CD14-positive monocyte (primary cell): Measurements from ENCODE around the gene GPC5. TPM values are rescaled to one million over a fixed set of nuclear protein-coding genes. Genes with fewer than 3 reads are reported as not detected.

Experiments
- DNase-seq, 3 donors: peaks; one replicate each; pipeline ENCODE4 v3.0.0-alpha.2; 2011 to 2022
- H2AFZ ChIP-seq: 2 replicates; pipeline ENCODE4 v1.6.0; 2012; ENCODE audit warnings: mild to moderate bottlenecking, low read depth, low read length, inconsistent platforms; ENCODE audit not compliant: insufficient read depth, poor library complexity, severe bottlenecking
- H3K27ac ChIP-seq, 2 donors: 1 replicate in 1 of 2; 2 replicates in 1 of 2; pipeline ENCODE4 v1.5.1; 2012 to 2013; ENCODE audit warnings: low read length in 2 of 2, control low read depth in 1 of 2, inconsistent platforms in 1 of 2, low read depth in 1 of 2, mild to moderate bottlenecking in 1 of 2
- H3K27me3 ChIP-seq, 2 donors: one replicate each; pipeline versions ENCODE4 v1.6.0 to v1.6.1; 2011 to 2013; ENCODE audit warnings: low read length in 2 of 2; ENCODE audit not compliant: control insufficient read depth in 2 of 2, insufficient read depth in 2 of 2
- H3K36me3 ChIP-seq, 2 donors: replicated peaks in 1 of 2; 1 replicate in 1 of 2; 2 replicates in 1 of 2; pipeline versions ENCODE4 v1.5.1 to v1.6.1; 2012 to 2013; ENCODE audit warnings: low read length in 2 of 2, control low read depth in 1 of 2, inconsistent platforms in 1 of 2, mild to moderate bottlenecking in 1 of 2; ENCODE audit not compliant: insufficient read depth in 2 of 2, control insufficient read depth in 1 of 2
- H3K4me1 ChIP-seq, 2 donors: 1 replicate in 1 of 2; 2 replicates in 1 of 2; pipeline versions ENCODE4 v1.5.1 to v1.6.1; 2012 to 2013; ENCODE audit warnings: low read length in 2 of 2, control low read depth in 1 of 2, inconsistent platforms in 1 of 2, mild to moderate bottlenecking in 1 of 2, moderate library complexity in 1 of 2; ENCODE audit not compliant: insufficient read depth in 2 of 2, control insufficient read depth in 1 of 2
- H3K4me2 ChIP-seq: replicated peaks from 2 replicates; pipeline ENCODE3; 2012; ENCODE audit warnings: low read length, moderate library complexity, mild to moderate bottlenecking; ENCODE audit not compliant: poor library complexity, severe bottlenecking; ENCODE audit errors: extremely low read depth
- H3K4me3 ChIP-seq, 3 experiments: fragments of 200-600 bp in 1 of 3; sonication (generic) in 1 of 3; replicated peaks in 1 of 3; 1 replicate in 2 of 3; 2 replicates in 1 of 3; pipeline ENCODE4 v1.5.1; 2011 to 2013; ENCODE audit warnings: low read length in 3 of 3, mild to moderate bottlenecking in 3 of 3, control low read depth in 2 of 3, low read depth in 2 of 3, inconsistent platforms in 1 of 3, moderate library complexity in 1 of 3
- H3K79me2 ChIP-seq: 2 replicates; pipeline ENCODE4 v1.6.0; 2012; ENCODE audit warnings: mild to moderate bottlenecking, control low read depth, inconsistent platforms, low read length, moderate library complexity; ENCODE audit not compliant: insufficient read depth
- H3K9ac ChIP-seq: 2 replicates; pipeline ENCODE4 v1.6.0; 2017; ENCODE audit warnings: low read length, mild to moderate bottlenecking; ENCODE audit not compliant: insufficient read depth, poor library complexity, severe bottlenecking
- H3K9me3 ChIP-seq, 2 donors: replicated peaks in 1 of 2; 1 replicate in 1 of 2; 2 replicates in 1 of 2; pipeline versions ENCODE4 v1.5.1 to v1.6.1; 2012 to 2013; ENCODE audit warnings: low read length in 2 of 2, control low read depth in 1 of 2; ENCODE audit not compliant: control insufficient read depth in 1 of 2, insufficient read depth in 1 of 2
- H4K20me1 ChIP-seq: 2 replicates; pipeline ENCODE4 v1.6.0; 2012; ENCODE audit warnings: mild to moderate bottlenecking, low read length, control low read depth, moderate library complexity; ENCODE audit not compliant: insufficient read depth
- H3K27ac Mint-ChIP-seq, 7 donors: one replicate each; pipeline ENCODE4 v1.8.0; 2020; ENCODE audit warnings: mild to moderate bottlenecking in 7 of 7, mixed read lengths in 7 of 7, moderate library complexity in 6 of 7, inconsistent platforms in 2 of 7
- H3K27me3 Mint-ChIP-seq, 3 donors: one replicate each; pipeline ENCODE4 v1.8.0; 2021 to 2022; ENCODE audit warnings: low read depth in 3 of 3, mild to moderate bottlenecking in 3 of 3, mixed read lengths in 3 of 3, moderate library complexity in 3 of 3, inconsistent platforms in 1 of 3
- H3K36me3 Mint-ChIP-seq, 2 donors: one replicate each; pipeline ENCODE4 v1.8.0; 2020; ENCODE audit warnings: mixed read lengths in 2 of 2, inconsistent platforms in 1 of 2, mild to moderate bottlenecking in 1 of 2
- H3K4me1 Mint-ChIP-seq: one replicate; pipeline ENCODE4 v1.8.0; 2020; ENCODE audit warnings: mild to moderate bottlenecking, mixed read lengths
- H3K4me3 Mint-ChIP-seq, 2 donors: one replicate each; pipeline ENCODE4 v1.8.0; 2020; ENCODE audit warnings: mild to moderate bottlenecking in 2 of 2, mixed read lengths in 2 of 2, moderate library complexity in 1 of 2
- H3K9me3 Mint-ChIP-seq, 7 donors: one replicate each; pipeline ENCODE4 v1.8.0; 2020 to 2022; ENCODE audit warnings: mixed read lengths in 7 of 7, mild to moderate bottlenecking in 6 of 7, moderate library complexity in 6 of 7, inconsistent platforms in 2 of 7
- CTCF ChIP-seq: fragments of 200-600 bp; IDR thresholded peaks from one replicate; pipeline ENCODE4 v1.8.0; 2022; ENCODE audit warnings: antibody characterized with exemption, mild to moderate bottlenecking
- WGBS: methylation state at CpG from one replicate; pipeline ENCODE4 v1.1.5; 2013; ENCODE audit warnings: missing lambda C conversion rate; ENCODE audit not compliant: insufficient coverage; 5-methylcytosine and 5-hydroxymethylcytosine counted together
- intact Hi-C, 2 donors: fragments of 100-400 bp; cut with micrococcal nuclease; formaldehyde crosslinking; loops; one replicate each; pipeline versions ENCODE4 v1.15.0 to v1.15.1; 2023
- polyA plus RNA-seq, 3 donors: library from polyadenylated mRNA; depleted of rRNA in 1 of 3; unstranded in 2 of 3; stranded (reverse) in 1 of 3; fragments of 300-500 nt in 2 of 3; fragments of >200 nt in 1 of 3; fragmentation: Illumina TruSeq in 2 of 3; gene quantifications; 1 replicate in 2 of 3; 2 replicates in 1 of 3; pipeline ENCODE4 v1.2.3, GENCODE V29; 2012 to 2021

Gene GPC5
- polyA plus RNA-seq, 3 donors = not detected

- no peaks in the 10 kb centered on the region for H3K36me3 ChIP-seq
- no peak overlapping the region for H3K9ac ChIP-seq
- H2AFZ ChIP-seq = no peak overlapping the region
- peaks cover 0 to 16% (median 4%) of the 10 kb centered on the region in 7 donors for H3K9me3 Mint-ChIP-seq
- peaks cover 5 to 6% of the 10 kb centered on the region in 2 donors for H3K9me3 ChIP-seq
- no peaks in the 10 kb centered on the region for H3K4me1 ChIP-seq
- H3K4me1 Mint-ChIP-seq = no peaks in the 10 kb centered on the region
- no peak overlapping the region for H3K27ac Mint-ChIP-seq
- no peaks in the 10 kb centered on the region for H4K20me1 ChIP-seq
- H3K79me2 ChIP-seq = no peaks in the 10 kb centered on the region
- intact Hi-C loops = no loop called here
- no peaks in the 10 kb centered on the region for H3K36me3 Mint-ChIP-seq
- DNase-seq = no peak
- 82% methylated on average over 1 of the region's 1 CpG for WGBS
- no peak overlapping the region for H3K4me3 ChIP-seq
- H3K27me3 ChIP-seq = no peaks in the 10 kb centered on the region
- H3K4me2 ChIP-seq = no peak overlapping the region
- no peak overlapping the region for H3K27ac ChIP-seq
- no peaks in the 10 kb centered on the region for H3K27me3 Mint-ChIP-seq
- no peak for TF ChIP-seq CTCF
- H3K4me3 Mint-ChIP-seq = no peak overlapping the region
These were observed 1257.7 kb downstream of the GPC5 start for GRCh38 chr13:92656103-92656502.

GRCh38 chr13:92656648-92657047 is 1258.2 kb downstream of the GPC5 start:
- no peaks in the 10 kb centered on the region for H3K4me1 ChIP-seq
- Mint-ChIP-seq H3K36me3 (no peaks in the 10 kb centered on the region), H3K9me3 (peaks cover 0 to 16% (median 5%) of the 10 kb centered on the region in 7 donors), H3K27ac (no peak overlapping the region), H3K4me3 (no peak overlapping the region), H3K4me1 (no peaks in the 10 kb centered on the region), H3K27me3 (no peaks in the 10 kb centered on the region)
- WGBS = 79% methylated on average over 3 of the region's 7 CpGs
- no peak for DNase-seq
- H3K36me3 ChIP-seq = no peaks in the 10 kb centered on the region
- intact Hi-C loops = no loop called here
- no peak overlapping the region for H2AFZ ChIP-seq
- H3K27me3 ChIP-seq = no peaks in the 10 kb centered on the region
- H3K79me2 ChIP-seq = no peaks in the 10 kb centered on the region
- H3K4me3 ChIP-seq = no peak overlapping the region
- no peak for TF ChIP-seq CTCF
- no peak overlapping the region for H3K9ac ChIP-seq
- H4K20me1 ChIP-seq = no peaks in the 10 kb centered on the region
- no peak overlapping the region for H3K27ac ChIP-seq
- H3K4me2 ChIP-seq = no peak overlapping the region
- H3K9me3 ChIP-seq = peaks cover 5 to 6% of the 10 kb centered on the region in 2 donors
